ENCODE data around the gene KIF1B.

The KIF1B gene

GRCh38 chr1:10237157-10237539 is 26.8 kb downstream of the KIF1B start:
- intact Hi-C loops (cut with DNase I; ENCODE audit: low total_unique reads): no loop called here
- H3K4me1 ChIP-seq: peaks cover 0 to 28% (median 3%) of the 10 kb centered on the region in 4 donors
- no peak for TF ChIP-seq CTCF (IDR thresholded peaks at IDR 0.05)
- H3K36me3 ChIP-seq: peaks cover 6 to 20% (median 18%) of the 10 kb centered on the region in 3 donors
- H3K9me3 ChIP-seq: no peaks in the 10 kb centered on the region
- H3K27me3 ChIP-seq: no peaks in the 10 kb centered on the region
- H3K27ac ChIP-seq: no peak overlapping the region
- H3K4me3 ChIP-seq: no peak overlapping the region
- no peak for DNase-seq

DNA sequence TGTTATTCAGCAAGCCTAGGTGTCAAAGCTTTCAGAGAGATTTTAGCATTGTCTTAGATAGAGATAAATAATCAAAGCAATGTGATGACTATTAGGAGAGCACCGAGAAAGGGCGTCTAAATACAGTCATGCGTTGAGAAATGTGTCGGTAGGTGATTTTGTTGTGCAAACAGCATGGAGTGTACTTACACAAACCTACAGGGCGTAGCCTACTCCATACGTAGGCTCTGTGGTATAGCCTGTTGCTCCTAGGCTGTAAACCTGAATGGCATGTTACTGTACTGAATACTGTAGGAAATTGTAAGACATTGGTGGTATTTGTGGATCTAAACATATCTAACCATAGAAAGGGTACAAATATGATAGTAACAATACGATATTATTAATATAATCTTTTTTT is 31.8 kb downstream of the KIF1B start:
- TF ChIP-seq CTCF (IDR thresholded peaks at IDR 0.05): no peak
- no peaks in the 10 kb centered on the region for H3K9me3 ChIP-seq
- H3K4me3 ChIP-seq: no peak overlapping the region
- H3K27me3 ChIP-seq: no peaks in the 10 kb centered on the region
- no peak for DNase-seq
- intact Hi-C loops (cut with DNase I; ENCODE audit: low total_unique reads): no loop called here
- no peaks in the 10 kb centered on the region for H3K36me3 ChIP-seq
- H3K4me1 ChIP-seq: peaks cover 0 to 20% (median 0%) of the 10 kb centered on the region in 4 donors
- H3K27ac ChIP-seq: no peak overlapping the region

- no peak for DNase-seq
- no peaks in the 10 kb centered on the region for H3K9me3 ChIP-seq
- H3K27me3 ChIP-seq: no peaks in the 10 kb centered on the region
- H3K4me3 ChIP-seq: no peak overlapping the region
- no peak overlapping the region for H3K27ac ChIP-seq
- H3K36me3 ChIP-seq: no peaks in the 10 kb centered on the region
- no peak for TF ChIP-seq CTCF (IDR thresholded peaks at IDR 0.05)
- H3K4me1 ChIP-seq: peaks cover 0 to 14% (median 0%) of the 10 kb centered on the region in 4 donors
- intact Hi-C loops (cut with DNase I; ENCODE audit: low total_unique reads): no loop called here
Observed at GRCh38 chr1:10242811-10243210, 32.4 kb downstream of the KIF1B start.

GRCh38 chr1:10245674-10246073 is 35.3 kb downstream of the KIF1B start:
- H3K4me1 ChIP-seq: peaks cover 0 to 13% (median 0%) of the 10 kb centered on the region in 4 donors
- intact Hi-C loops (cut with DNase I; ENCODE audit: low total_unique reads): no loop called here

DNA sequence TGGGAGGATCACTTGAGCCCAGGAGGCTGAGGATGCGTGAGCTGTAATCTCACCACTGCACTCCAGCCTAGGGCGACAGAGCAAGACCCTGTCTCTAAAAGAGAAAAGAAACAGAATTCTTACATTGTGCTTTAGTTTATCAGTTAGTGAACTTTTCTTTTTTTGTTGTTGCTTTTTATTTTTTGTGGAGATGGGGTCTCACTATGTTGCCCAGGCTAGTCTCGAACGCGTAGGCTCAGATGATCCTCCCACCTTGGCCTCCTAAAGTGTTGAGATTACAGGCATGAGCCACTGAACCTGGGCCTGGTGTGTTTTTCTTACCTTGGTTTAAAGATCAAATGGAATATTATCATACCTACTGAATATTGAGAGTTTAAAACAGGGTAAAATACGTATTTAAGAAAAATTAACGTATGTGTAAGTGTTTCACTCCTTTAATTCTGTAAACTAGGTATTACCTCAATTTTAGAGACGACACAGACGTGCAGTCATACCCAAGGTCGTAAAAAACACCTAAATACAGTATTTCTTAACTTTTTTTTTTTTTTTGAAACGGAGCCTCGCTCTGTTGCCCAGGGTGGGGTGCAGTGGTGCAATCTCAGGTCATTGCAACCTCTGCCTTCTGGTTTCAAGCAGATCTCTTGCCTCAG is 39.6 kb downstream of the KIF1B start:
- H3K9me3 ChIP-seq: no peaks in the 10 kb centered on the region
- DNase-seq: no peak
- H3K4me3 ChIP-seq: no peak overlapping the region
- H3K27me3 ChIP-seq: no peaks in the 10 kb centered on the region
- intact Hi-C loops (cut with DNase I; ENCODE audit: low total_unique reads): no loop called here
- TF ChIP-seq CTCF (IDR thresholded peaks at IDR 0.05): no peak
- H3K27ac ChIP-seq: no peak overlapping the region
- H3K36me3 ChIP-seq: no peaks in the 10 kb centered on the region
- peaks cover 0 to 32% (median 12%) of the 10 kb centered on the region in 4 donors for H3K4me1 ChIP-seq

More at GRCh38 chr1:10245674-10246073, 35.3 kb downstream of the KIF1B start:
- no peak for DNase-seq
- no peaks in the 10 kb centered on the region for H3K36me3 ChIP-seq
- H3K27ac ChIP-seq: no peak overlapping the region
- no peaks in the 10 kb centered on the region for H3K27me3 ChIP-seq
- H3K9me3 ChIP-seq: no peaks in the 10 kb centered on the region
- no peak overlapping the region for H3K4me3 ChIP-seq
- no peak for TF ChIP-seq CTCF (IDR thresholded peaks at IDR 0.05)
